NT2/D1 (cell line): ENCODE results near the gene VAV2.
"Not testable (repeated sequence)": the region's sequence is repeated elsewhere in the genome, so short reads cannot be mapped to it uniquely, and the experiment has no call there.

Experiments used
- DNase-seq: peaks from one replicate; pipeline ENCODE4 v3.0.0-alpha.2; 2011; ENCODE audit warnings: low read depth, low spot score
- H3K27me3 ChIP-seq: 2 replicates; pipeline ENCODE4 v1.6.0; 2011; ENCODE audit warnings: mild to moderate bottlenecking; ENCODE audit not compliant: insufficient read length, insufficient read depth
- H3K36me3 ChIP-seq: 2 replicates; pipeline ENCODE4 v1.6.1; 2011; ENCODE audit warnings: mild to moderate bottlenecking, low read length, mixed read lengths; ENCODE audit not compliant: insufficient read depth, insufficient read length
- H3K4me1 ChIP-seq: 2 replicates; pipeline ENCODE4 v1.5.1; 2011; ENCODE audit not compliant: insufficient read depth, insufficient read length
- H3K4me3 ChIP-seq: 2 replicates; pipeline ENCODE4 v1.5.1; 2011; ENCODE audit warnings: low read depth; ENCODE audit not compliant: insufficient read length
- H3K9ac ChIP-seq: 2 replicates; pipeline ENCODE4 v1.6.0; 2011; ENCODE audit warnings: low read depth; ENCODE audit not compliant: insufficient read length
- H3K9me3 ChIP-seq: 2 replicates; pipeline ENCODE4 v1.5.1; 2011; ENCODE audit warnings: mild to moderate bottlenecking, low read length; ENCODE audit not compliant: insufficient read depth
- SUZ12 ChIP-seq: IDR thresholded peaks from 2 replicates; pipeline ENCODE4 v1.6.1; 2011; ENCODE audit not compliant: insufficient read length, insufficient read depth; ENCODE audit errors: extremely low read depth
- YY1 ChIP-seq: IDR thresholded peaks from 2 replicates; pipeline ENCODE4 v1.6.1; 2011; ENCODE audit not compliant: insufficient read length, insufficient read depth
- ZNF274 ChIP-seq: IDR thresholded peaks from 2 replicates; pipeline ENCODE4 v1.6.1; 2011; ENCODE audit warnings: mild to moderate bottlenecking, low read depth, low read length

Gene VAV2

DNA sequence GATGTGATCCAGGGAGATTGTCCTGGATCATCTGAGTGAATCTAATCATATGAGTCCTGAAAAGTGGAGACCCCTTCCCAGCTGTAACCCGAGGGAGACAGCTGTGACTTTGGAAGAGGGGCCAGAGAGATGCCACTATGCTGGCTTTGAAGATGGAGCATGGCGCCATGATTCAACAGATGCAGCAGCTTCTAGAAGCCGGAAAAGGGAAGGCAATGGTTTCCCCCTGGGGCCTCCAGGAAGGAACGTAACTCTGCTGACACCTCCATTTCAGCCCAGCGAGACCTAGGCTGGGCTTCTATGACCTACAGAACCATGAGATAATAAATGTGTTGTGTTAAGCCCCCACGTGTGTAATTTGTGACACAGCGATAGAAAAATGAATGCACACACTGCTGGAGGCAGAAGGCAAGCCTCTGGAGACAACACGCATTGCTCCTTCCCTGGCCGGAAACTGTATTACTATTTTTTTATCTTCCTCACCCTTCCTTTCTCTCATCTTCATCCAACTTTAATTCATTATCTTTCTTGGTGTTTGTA is 237.4 kb downstream of the VAV2 start:
- H3K27me3 ChIP-seq = no peaks in the 10 kb centered on the region
- TF ChIP-seq SUZ12 (no peak), ZNF274 (no peak), YY1 (no peak)
- no peak overlapping the region for H3K4me3 ChIP-seq
- H3K4me1 ChIP-seq = peaks cover 3% of the 10 kb centered on the region
- no peaks in the 10 kb centered on the region for H3K36me3 ChIP-seq
- no peak for DNase-seq
- peaks cover 13% of the 10 kb centered on the region; the same call in 1 of the 2 replicates for H3K9me3 ChIP-seq
- H3K9ac ChIP-seq = no peak overlapping the region

GRCh38 chr9:133754187-133754586 is 237.9 kb downstream of the VAV2 start:
- peaks cover 13% of the 10 kb centered on the region; the same call in 1 of the 2 replicates for H3K9me3 ChIP-seq
- H3K4me1 ChIP-seq = peaks cover 3% of the 10 kb centered on the region
- H3K9ac ChIP-seq = no peak overlapping the region
- no peak overlapping the region for H3K4me3 ChIP-seq
- no peak for DNase-seq
- no peaks in the 10 kb centered on the region for H3K36me3 ChIP-seq
- TF ChIP-seq SUZ12 = no peak
- TF ChIP-seq ZNF274 = no peak
- TF ChIP-seq YY1 = no peak
- no peaks in the 10 kb centered on the region for H3K27me3 ChIP-seq

- TF ChIP-seq YY1 (no peak), SUZ12 (no peak), ZNF274 (no peak)
- no peaks in the 10 kb centered on the region for H3K36me3 ChIP-seq
- no peak for DNase-seq
- H3K9ac ChIP-seq = no peak overlapping the region
- H3K9me3 ChIP-seq = peaks cover 13% of the 10 kb centered on the region; the same call in 1 of the 2 replicates
- no peak overlapping the region for H3K4me3 ChIP-seq
- H3K4me1 ChIP-seq = no peaks in the 10 kb centered on the region
- no peaks in the 10 kb centered on the region for H3K27me3 ChIP-seq
Observed at GRCh38 chr9:133752739-133753446, 239.2 kb downstream of the VAV2 start.

DNA sequence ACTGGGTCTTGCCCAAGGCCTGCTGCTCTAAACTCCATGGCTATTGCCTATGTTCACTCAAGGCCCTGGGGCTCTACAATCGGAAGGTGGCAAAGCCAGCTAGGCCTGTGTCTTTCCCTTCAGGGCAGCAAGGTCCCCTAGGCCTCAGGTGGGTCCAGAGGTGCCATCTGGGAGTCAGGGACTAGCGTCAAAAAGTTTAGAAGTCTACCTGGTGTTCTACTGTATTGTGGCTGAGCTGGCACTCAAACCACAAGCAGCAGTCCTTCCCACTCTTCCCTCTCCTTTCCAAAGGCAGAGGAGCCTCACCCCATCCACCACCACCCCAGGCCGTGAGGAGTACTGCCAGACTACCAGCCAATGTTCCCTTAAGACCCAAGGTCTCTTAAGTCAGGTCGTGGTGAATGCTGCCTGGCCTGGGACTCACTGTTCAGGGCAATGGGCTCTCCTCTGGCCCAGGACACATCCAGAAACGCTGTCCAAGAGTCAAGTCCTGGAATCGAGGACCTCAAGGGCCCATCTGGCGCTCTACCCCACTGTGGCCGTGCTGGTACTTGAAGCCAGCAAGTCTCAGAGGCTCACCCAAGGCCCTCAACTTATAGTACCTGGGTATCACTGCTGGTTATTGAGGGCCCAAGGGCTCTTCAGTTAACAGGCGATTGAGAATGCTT is 241.0 kb downstream of the VAV2 start:
- no peaks in the 10 kb centered on the region for H3K4me1 ChIP-seq
- no peaks in the 10 kb centered on the region for H3K36me3 ChIP-seq
- H3K27me3 ChIP-seq = no peaks in the 10 kb centered on the region
- no peak overlapping the region for H3K9ac ChIP-seq
- H3K4me3 ChIP-seq = no peak overlapping the region
- peaks cover 13% of the 10 kb centered on the region for H3K9me3 ChIP-seq
- no peak for DNase-seq
- TF ChIP-seq YY1 (no peak), SUZ12 (no peak), ZNF274 (no peak)

GRCh38 chr9:133747309-133747708 is 244.8 kb downstream of the VAV2 start:
- Histone ChIP-seq H3K9me3 (no peaks in the 10 kb centered on the region; the same call in 1 of the 2 replicates), H3K4me3 (no peak overlapping the region), H3K4me1 (no peaks in the 10 kb centered on the region), H3K9ac (no peak overlapping the region), H3K36me3 (no peaks in the 10 kb centered on the region), H3K27me3 (no peaks in the 10 kb centered on the region)
- no peak for DNase-seq
- TF ChIP-seq ZNF274 (no peak), YY1 (no peak), SUZ12 (no peak)

DNA sequence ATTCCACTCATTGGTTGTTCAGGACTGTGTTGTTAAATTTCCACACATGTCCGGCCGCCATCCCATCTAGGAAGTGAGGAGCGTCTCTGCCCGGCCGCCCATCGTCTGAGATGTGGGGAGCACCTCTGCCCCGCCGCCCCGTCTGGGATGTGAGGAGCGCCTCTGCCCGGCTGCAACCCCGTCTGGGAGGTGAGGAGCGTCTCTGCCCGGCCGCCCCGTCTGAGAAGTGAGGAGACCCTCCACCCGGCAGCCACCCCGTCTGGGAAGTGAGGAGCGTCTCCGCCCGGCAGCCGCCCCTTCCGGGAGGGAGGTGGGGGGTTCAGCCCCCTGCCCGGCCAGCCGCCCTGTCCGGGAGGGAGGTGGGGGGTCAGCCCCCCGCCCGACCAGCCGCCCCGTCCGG is 247.6 kb downstream of the VAV2 start:
- not testable (repeated sequence) for H3K4me1 ChIP-seq, H3K36me3 ChIP-seq, H3K9me3 ChIP-seq, H3K9ac ChIP-seq, DNase-seq, H3K27me3 ChIP-seq, H3K4me3 ChIP-seq

GRCh38 chr9:133742849-133743444 is 249.2 kb downstream of the VAV2 start:
- DNase-seq = peak; percentile 84
- TF ChIP-seq SUZ12 = no peak
- no peak for TF ChIP-seq YY1
- TF ChIP-seq ZNF274 = no peak
- H3K9ac ChIP-seq = no peak overlapping the region
- H3K27me3 ChIP-seq = no peaks in the 10 kb centered on the region
- H3K4me1 ChIP-seq = peaks cover 7% of the 10 kb centered on the region
- no peaks in the 10 kb centered on the region; the same call in 1 of the 2 replicates for H3K9me3 ChIP-seq
- H3K4me3 ChIP-seq = no peak overlapping the region
- no peaks in the 10 kb centered on the region for H3K36me3 ChIP-seq
